ENCODE results near the gene CDIPT.

GRCh38 chr16:29863669-29863984 is 601 bp upstream of the CDIPT start:
- TF ChIP-seq CTCF (IDR thresholded peaks at IDR 0.05 in 2 of 3, conservative IDR thresholded peaks at IDR 0.05 in 1 of 3; ENCODE audit: borderline replicate concordance in 1 of 3, insufficient read depth in 1 of 3, low read depth in 2 of 3, low read length in 2 of 3), result no peak
- no peak for TF ChIP-seq ATF3 (IDR thresholded peaks at IDR 0.05)
- TF ChIP-seq CEBPB (IDR thresholded peaks at IDR 0.05; ENCODE audit: low read depth), result no peak
- no peak for TF ChIP-seq EZH2 (IDR thresholded peaks at IDR 0.05)
- no peak for TF ChIP-seq POLR2A (IDR thresholded peaks at IDR 0.05; ENCODE audit: borderline replicate concordance, extremely low read depth, insufficient read depth, insufficient read length)
- no peak for TF ChIP-seq POLR2AphosphoS5 (IDR thresholded peaks at IDR 0.05; ENCODE audit: low read depth, low read length)

Measured in HCT116 (cell line).